Uterus (tissue), 2 donors: ENCODE results near the gene TBC1D3B.
"Not testable (repeated sequence)": the region's sequence is repeated elsewhere in the genome, so short reads cannot be mapped to it uniquely, and the experiment has no call there.

Experiments
- CTCF ChIP-seq, 4 experiments: fragments of 200-600 bp in 2 of 4; fragments of 450-650 bp in 2 of 4; sonication (generic) in 2 of 4; IDR thresholded peaks; one replicate each; pipeline ENCODE4 v1.5.1; 2016 to 2019; ENCODE audit warnings: antibody characterized with exemption in 4 of 4, mild to moderate bottlenecking in 2 of 4, moderate library complexity in 1 of 4
- POLR2A ChIP-seq, 2 donors: fragments of 450-650 bp; IDR thresholded peaks; one replicate each; pipeline ENCODE4 v1.6.1; 2016; ENCODE audit warnings: antibody characterized with exemption in 2 of 2, mild to moderate bottlenecking in 1 of 2, moderate library complexity in 1 of 2

- TF ChIP-seq CTCF, POLR2A (IDR thresholded peaks at IDR 0.05): not testable (repeated sequence)
These were observed 39.2 kb upstream of the TBC1D3B start for GRCh38 chr17:36215406-36216308.
